ENCODE data around the gene PRDX3. TPM values are rescaled to one million over a fixed set of nuclear protein-coding genes. Genes with fewer than 3 reads are reported as not detected.

The PRDX3 gene
- total RNA-seq, result 235 and 275 TPM in 2 replicates

GRCh38 chr10:119178372-119179119, at the start of gene PRDX3:
TSS of gene PRDX3 (minus strand) at chr10:119178812. CDS start at chr10:119178790, 22 bp downstream.

DNA sequence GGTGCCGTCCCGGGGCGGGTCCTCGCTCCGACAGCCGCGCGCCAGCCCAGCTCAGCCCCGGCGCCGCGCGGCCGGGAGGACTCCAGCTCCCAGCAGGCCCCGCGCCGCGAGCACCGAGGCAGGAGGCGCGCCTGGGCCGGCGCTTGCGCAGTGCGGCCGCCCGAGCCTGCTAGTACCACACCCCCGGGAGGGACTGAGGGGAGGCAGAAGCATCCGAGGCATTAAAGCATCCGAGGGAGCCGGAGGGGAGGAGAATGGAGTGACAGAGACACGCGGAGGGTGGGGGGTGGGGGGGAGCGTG, 28.7 kb upstream of the PRDX3 start, which contains the start of gene GRK5:
Gene GRK5, plus strand, starts transcription at position 206 of the 301 bp plus-strand sequence. CDS start 347 bp downstream, outside the sequence.

GRCh38 chr10:119165171-119166117, 13.2 kb downstream of the PRDX3 start, which contains the start of gene SFXN4:
TSS of gene SFXN4 (minus strand) at chr10:119165714. CDS start at chr10:119165647, 67 bp downstream.

Other genes with a start within 250 kb of the PRDX3 start
- gene NANOS1, start 149.1 kb downstream of the PRDX3 start, total RNA-seq, result 0.28 and 0.96 TPM in 2 replicates
- 122 and 156 TPM in 2 replicates for gene EIF3A, start 98.0 kb downstream of the PRDX3 start, total RNA-seq
- gene DENND10, start 74.7 kb downstream of the PRDX3 start, total RNA-seq, result 43.7 and 109 TPM in 2 replicates
- gene SFXN4, start 13.1 kb downstream of the PRDX3 start, total RNA-seq, result 14.9 and 25.1 TPM in 2 replicates
- gene GRK5, start 28.8 kb upstream of the PRDX3 start, total RNA-seq, result 39.9 and 60.9 TPM in 2 replicates

Measured in regular cardiac myocyte (primary cell).